Erythroblast (primary cell): ENCODE measurements around the gene SLC10A6.

Experiments used
- GATA1 ChIP-seq: IDR thresholded peaks from 2 replicates; pipeline ENCODE4 v1.6.1; 2011; ENCODE audit warnings: low read depth, mild to moderate bottlenecking, control low read depth, low read length, moderate library complexity
- POLR2A ChIP-seq: IDR thresholded peaks from 2 replicates; pipeline ENCODE4 v1.6.1; 2011; ENCODE audit warnings: mild to moderate bottlenecking, low read length

DNA sequence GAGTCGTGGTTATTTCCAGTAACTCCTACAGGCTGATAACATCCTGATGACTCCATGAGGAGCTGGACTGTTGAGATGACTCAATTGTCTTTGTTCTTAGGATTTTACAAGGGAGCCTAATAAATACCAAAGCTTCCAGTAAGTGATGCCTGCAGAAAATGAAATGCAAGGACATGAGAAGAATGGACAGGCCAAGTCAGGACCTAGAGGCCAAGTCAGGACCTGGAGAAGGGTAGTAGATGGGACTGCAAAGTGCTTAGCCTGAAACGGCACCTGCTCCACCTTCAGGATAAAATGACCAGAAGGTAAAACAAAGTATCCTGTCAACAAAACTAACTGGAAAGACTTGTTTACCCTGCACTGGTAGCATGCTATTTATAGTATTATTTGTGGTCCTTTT is 6.4 kb upstream of the SLC10A6 start:
- no peak for TF ChIP-seq POLR2A
- no peak for TF ChIP-seq GATA1
